Mesenchymal stem cell (in vitro differentiated cells and primary cell): ENCODE data around the gene TTLL11.
"Not testable (repeated sequence)": the region's sequence is repeated elsewhere in the genome, so short reads cannot be mapped to it uniquely, and the experiment has no call there.

Source experiments
- DNase-seq: peaks from one replicate; pipeline ENCODE4 v3.0.0-alpha.2; 2013
- H2AFZ ChIP-seq: one replicate; pipeline ENCODE4 v1.6.1; 2013; ENCODE audit warnings: low read depth, mild to moderate bottlenecking, control low read depth, inconsistent platforms, low read length, moderate library complexity
- H2AK5ac ChIP-seq: 2 replicates; pipeline ENCODE4 v1.6.1; 2013; ENCODE audit warnings: low read length, moderate library complexity, mild to moderate bottlenecking, inconsistent platforms; ENCODE audit not compliant: severe bottlenecking
- H2BK120ac ChIP-seq: one replicate; pipeline ENCODE4 v1.6.1; 2013; ENCODE audit warnings: low read depth, mild to moderate bottlenecking, inconsistent platforms, low read length, moderate library complexity
- H2BK12ac ChIP-seq, 2 experiments: one replicate each; pipeline ENCODE4 v1.6.1; 2013; ENCODE audit warnings: inconsistent platforms in 2 of 2, low read length in 2 of 2, mild to moderate bottlenecking in 2 of 2, moderate library complexity in 2 of 2, control low read depth in 1 of 2
- H2BK15ac ChIP-seq: one replicate; pipeline ENCODE4 v1.6.1; 2013; ENCODE audit warnings: mild to moderate bottlenecking, low read depth, inconsistent platforms; ENCODE audit not compliant: poor library complexity, severe bottlenecking
- H2BK5ac ChIP-seq: 2 replicates; pipeline ENCODE4 v1.6.1; 2013; ENCODE audit warnings: low read depth, mild to moderate bottlenecking, low read length, control low read depth, inconsistent platforms; ENCODE audit not compliant: poor library complexity, severe bottlenecking
- H3K14ac ChIP-seq, 2 experiments: one replicate each; pipeline ENCODE4 v1.6.1; 2013; ENCODE audit warnings: inconsistent platforms in 2 of 2, low read length in 2 of 2, control low read depth in 1 of 2, mild to moderate bottlenecking in 1 of 2, moderate library complexity in 1 of 2
- H3K18ac ChIP-seq, 2 experiments: one replicate each; pipeline ENCODE4 v1.6.1; 2013; ENCODE audit warnings: inconsistent platforms in 2 of 2, low read length in 2 of 2, control low read depth in 1 of 2, low read depth in 1 of 2, mild to moderate bottlenecking in 1 of 2
- H3K23ac ChIP-seq, 2 experiments: one replicate each; pipeline ENCODE4 v1.6.1; 2013; ENCODE audit warnings: inconsistent platforms in 2 of 2, low read length in 2 of 2, mild to moderate bottlenecking in 2 of 2, moderate library complexity in 2 of 2, control low read depth in 1 of 2
- H3K27ac ChIP-seq: 2 replicates; pipeline ENCODE4 v1.5.1; 2013; ENCODE audit warnings: mild to moderate bottlenecking, moderate library complexity, low read length, control low read depth, inconsistent platforms; ENCODE audit not compliant: poor library complexity, severe bottlenecking
- H3K27me3 ChIP-seq, 2 experiments: 2 replicates each; pipeline versions ENCODE4 v1.6.1 to v1.7.0; 2013; ENCODE audit warnings: low read length in 2 of 2, mild to moderate bottlenecking in 2 of 2, moderate library complexity in 2 of 2, control low read depth in 1 of 2, inconsistent platforms in 1 of 2; ENCODE audit not compliant: control insufficient read depth in 1 of 2, insufficient read depth in 1 of 2
- H3K36me3 ChIP-seq, 2 experiments: 2 replicates each; pipeline versions ENCODE4 v1.6.1 to v1.7.0; 2013; ENCODE audit warnings: low read length in 2 of 2, control low read depth in 1 of 2, inconsistent platforms in 1 of 2, low read depth in 1 of 2, mild to moderate bottlenecking in 1 of 2; ENCODE audit not compliant: insufficient read depth in 2 of 2, control insufficient read depth in 1 of 2
- H3K4ac ChIP-seq, 2 experiments: one replicate each; pipeline ENCODE4 v1.6.1; 2013; ENCODE audit warnings: inconsistent platforms in 2 of 2, low read length in 2 of 2, mild to moderate bottlenecking in 2 of 2, moderate library complexity in 2 of 2, control low read depth in 1 of 2, low read depth in 1 of 2
- H3K4me1 ChIP-seq: 2 replicates; pipeline ENCODE4 v1.6.1; 2013; ENCODE audit warnings: low read depth, low read length, control low read depth; ENCODE audit not compliant: control insufficient read depth, insufficient read depth
- H3K4me2 ChIP-seq: 2 replicates; pipeline ENCODE4 v1.6.1; 2013; ENCODE audit warnings: low read length, mild to moderate bottlenecking, inconsistent platforms; ENCODE audit not compliant: poor library complexity, severe bottlenecking
- H3K4me3 ChIP-seq, 2 experiments: 2 replicates each; pipeline versions ENCODE4 v1.5.1 to v1.7.0; 2013; ENCODE audit warnings: low read length in 2 of 2, mild to moderate bottlenecking in 2 of 2, control low read depth in 1 of 2, low read depth in 1 of 2; ENCODE audit not compliant: insufficient read depth in 1 of 2
- H3K79me1 ChIP-seq: replicated peaks from 2 replicates; pipeline ENCODE4 v1.6.1; 2013; ENCODE audit warnings: mild to moderate bottlenecking, control low read depth, low read length, inconsistent platforms; ENCODE audit not compliant: poor library complexity, severe bottlenecking
- H3K9ac ChIP-seq: 2 replicates; pipeline ENCODE4 v1.7.0; 2013; ENCODE audit warnings: mild to moderate bottlenecking, low read length, moderate library complexity
- H3K9me3 ChIP-seq: 2 replicates; pipeline ENCODE4 v1.7.0; 2013; ENCODE audit warnings: mild to moderate bottlenecking, low read length; ENCODE audit not compliant: control insufficient read depth
- H4K8ac ChIP-seq: one replicate; pipeline ENCODE4 v1.6.1; 2013; ENCODE audit warnings: inconsistent platforms, mild to moderate bottlenecking, low read length, moderate library complexity
- H4K91ac ChIP-seq: one replicate; pipeline ENCODE4 v1.6.1; 2013; ENCODE audit warnings: mild to moderate bottlenecking, low read length, inconsistent platforms
- WGBS: methylation state at CpG from one replicate; pipeline ENCODE4 v1.1.7; 2013; ENCODE audit warnings: mixed read lengths; 5-methylcytosine and 5-hydroxymethylcytosine counted together

The TTLL11 gene

GRCh38 chr9:122005597-122005996 is 87.5 kb downstream of the TTLL11 start:
- Histone ChIP-seq H3K27ac (no peak overlapping the region), H3K4me2 (no peak overlapping the region), H2BK120ac (no peak overlapping the region), H2AK5ac (no peak overlapping the region), H3K23ac (no peak overlapping the region), H3K14ac (no peak overlapping the region), H2BK5ac (no peak overlapping the region), H2BK15ac (no peak overlapping the region), H3K4ac (no peak overlapping the region), H3K27me3 (no peaks in the 10 kb centered on the region), H3K9me3 (no peaks in the 10 kb centered on the region), H4K91ac (no peak overlapping the region), H3K4me3 (no peak overlapping the region), H3K36me3 (no peaks in the 10 kb centered on the region), H2AFZ (no peak overlapping the region), H2BK12ac (no peak overlapping the region), H3K79me1 (no peaks in the 10 kb centered on the region), H3K4me1 (peaks cover 8% of the 10 kb centered on the region), H4K8ac (no peak overlapping the region), H3K9ac (no peak overlapping the region), H3K18ac (no peak overlapping the region)
- 14% methylated on average over 1 of the region's 1 CpG for WGBS
- peak; percentile 43 for DNase-seq

- Histone ChIP-seq H3K4me3 (no peak overlapping the region), H4K8ac (no peak overlapping the region), H3K27me3 (no peaks in the 10 kb centered on the region), H2BK15ac (no peak overlapping the region), H3K23ac (no peak overlapping the region), H3K9me3 (no peaks in the 10 kb centered on the region), H3K9ac (no peak overlapping the region), H2BK120ac (no peak overlapping the region), H2BK12ac (no peak overlapping the region), H3K18ac (no peak overlapping the region), H3K79me1 (no peaks in the 10 kb centered on the region), H4K91ac (no peak overlapping the region), H3K27ac (no peak overlapping the region), H3K36me3 (no peaks in the 10 kb centered on the region), H2AFZ (no peak overlapping the region), H2BK5ac (no peak overlapping the region), H3K4ac (no peak overlapping the region), H2AK5ac (no peak overlapping the region), H3K4me2 (no peak overlapping the region), H3K14ac (no peak overlapping the region), H3K4me1 (peaks cover 8% of the 10 kb centered on the region)
- WGBS: 96% methylated on average over 6 of the region's 6 CpGs
- no peak for DNase-seq
Measured at GRCh38 chr9:122004589-122004988, 88.5 kb downstream of the TTLL11 start.

GRCh38 chr9:122001491-122002201 is 91.5 kb downstream of the TTLL11 start:
- no peak overlapping the region for H3K14ac ChIP-seq
- no peak overlapping the region for H4K91ac ChIP-seq
- H4K8ac ChIP-seq: no peak overlapping the region
- no peaks in the 10 kb centered on the region for H3K27me3 ChIP-seq
- no peak overlapping the region for H3K18ac ChIP-seq
- 61% methylated on average over 8 of the region's 9 CpGs for WGBS
- peak overlapping the region; percentile 53 for H3K27ac ChIP-seq
- no peak overlapping the region for H3K23ac ChIP-seq
- no peak overlapping the region for H3K4ac ChIP-seq
- H2BK5ac ChIP-seq: no peak overlapping the region
- no peak overlapping the region for H2BK15ac ChIP-seq
- DNase-seq: no peak
- H3K79me1 ChIP-seq: no peaks in the 10 kb centered on the region
- H2BK120ac ChIP-seq: no peak overlapping the region
- no peak overlapping the region for H3K4me3 ChIP-seq
- H3K9ac ChIP-seq: no peak overlapping the region
- no peak overlapping the region for H2AFZ ChIP-seq
- H2BK12ac ChIP-seq: no peak overlapping the region
- no peak overlapping the region for H2AK5ac ChIP-seq
- H3K4me2 ChIP-seq: no peak overlapping the region
- H3K4me1 ChIP-seq: peaks cover 17% of the 10 kb centered on the region
- H3K9me3 ChIP-seq: no peaks in the 10 kb centered on the region
- no peaks in the 10 kb centered on the region for H3K36me3 ChIP-seq

GRCh38 chr9:122000526-122000925 is 92.6 kb downstream of the TTLL11 start:
- not testable (repeated sequence) for H3K14ac ChIP-seq, H2BK15ac ChIP-seq, H4K91ac ChIP-seq, H3K23ac ChIP-seq, H3K4ac ChIP-seq, H2BK120ac ChIP-seq, H4K8ac ChIP-seq, H3K4me3 ChIP-seq, H3K4me2 ChIP-seq, H3K18ac ChIP-seq, H3K27ac ChIP-seq, H3K79me1 ChIP-seq, H3K9me3 ChIP-seq, H2AFZ ChIP-seq, H3K36me3 ChIP-seq, H2AK5ac ChIP-seq, DNase-seq, H3K9ac ChIP-seq, H2BK12ac ChIP-seq, H3K27me3 ChIP-seq, H2BK5ac ChIP-seq
- peaks cover 17% of the 10 kb centered on the region for H3K4me1 ChIP-seq
- WGBS: 100% methylated on average over 5 of the region's 6 CpGs
